K562 (cell line): Measurements from ENCODE around the gene BCL2L1. TPM values are rescaled to one million over a fixed set of nuclear protein-coding genes. Genes with fewer than 3 reads are reported as not detected.

ENCODE experiments used
- CBFB ChIP-seq: sonication (generic); formaldehyde crosslinking; IDR thresholded peaks from 2 replicates; pipeline ENCODE4 v1.4.0; 2020; ENCODE audit warnings: mild to moderate bottlenecking, missing genetic modification reagents
- CLOCK ChIP-seq: fragments of 250-450 bp; sonication (Bioruptor Pico); IDR thresholded peaks from 2 replicates; pipeline ENCODE4 v1.4.0; 2020; ENCODE audit warnings: mild to moderate bottlenecking, moderate library complexity, borderline replicate concordance
- GTF3C2 ChIP-seq: IDR thresholded peaks from 3 replicates; pipeline ENCODE4 v1.6.1; 2011; ENCODE audit warnings: borderline replicate concordance, mild to moderate bottlenecking, moderate library complexity; ENCODE audit not compliant: insufficient read length; ENCODE audit errors: extremely low read depth
- NBN ChIP-seq: fragments of 450-650 bp; IDR thresholded peaks from 2 replicates; pipeline ENCODE4 v1.6.1; 2016; ENCODE audit warnings: low read depth, mild to moderate bottlenecking
- PRMT5 ChIP-seq: sonication (generic); formaldehyde crosslinking; IDR thresholded peaks from 2 replicates; pipeline ENCODE4 v1.5.0; 2020; ENCODE audit warnings: missing genetic modification reagents
- RBM15 ChIP-seq: fragments of 200-400 bp; formaldehyde crosslinking; IDR thresholded peaks from 2 replicates; pipeline ENCODE4 v1.6.1; 2018; ENCODE audit warnings: mild to moderate bottlenecking, low read length, moderate library complexity; ENCODE audit not compliant: insufficient read depth
- RREB1 ChIP-seq: fragments of 250-450 bp; sonication (Bioruptor Pico); IDR thresholded peaks from 2 replicates; pipeline ENCODE4 v1.4.0; 2020
- SRSF7 ChIP-seq: fragments of 200-400 bp; formaldehyde crosslinking; optimal IDR thresholded peaks from 2 replicates; pipeline ENCODE3; 2017; ENCODE audit warnings: mild to moderate bottlenecking, low read depth, low read length
- WHSC1 ChIP-seq: IDR thresholded peaks from one replicate; pipeline ENCODE4 v1.6.1; 2012; ENCODE audit warnings: low read length, control low read depth, inconsistent platforms
- ZBTB1 ChIP-seq: sonication (generic); formaldehyde crosslinking; IDR thresholded peaks from 2 replicates; pipeline ENCODE4 v1.8.1; 2023; ENCODE audit warnings: missing genetic modification reagents, low read depth, mild to moderate bottlenecking, borderline replicate concordance
- ZBTB2 ChIP-seq: fragments of 450-650 bp; IDR thresholded peaks from 2 replicates; pipeline ENCODE4 v1.6.1; 2016; ENCODE audit warnings: antibody characterized with exemption
- ZNF316 ChIP-seq: fragments of 450-650 bp; IDR thresholded peaks from 2 replicates; pipeline ENCODE4 v1.6.1; 2016
- ZNF583 ChIP-seq: fragments of 250-450 bp; sonication (Bioruptor Pico); IDR thresholded peaks from 2 replicates; pipeline ENCODE4 v1.4.0; 2020
- polyA plus RNA-seq, 8 experiments: library from polyadenylated mRNA; depleted of rRNA in 4 of 8; stranded (reverse) in 5 of 8; unstranded in 3 of 8; fragments of >200 nt; fragmentation: Nextera tagmentation in 2 of 8; fragmentation: Illumina TruSeq in 1 of 8; extraction: Ambion mirVana in 2 of 8; extraction: Trizol in 1 of 8; gene quantifications; 2 replicates each; pipeline versions ENCODE4 v1.2.1 to v1.2.3, GENCODE V29; 2011 to 2014; ENCODE audit warnings: inconsistent platforms in 1 of 8, missing spikeins in 1 of 8
- total RNA-seq, 7 experiments: library from RNA; depleted of rRNA in 6 of 7; stranded (reverse); fragments of >200 nt in 6 of 7; fragmentation: Illumina TruSeq in 2 of 7; extraction: Trizol in 2 of 7; gene quantifications; 2 replicates each; pipeline versions ENCODE4 v1.2.1 to v1.2.3, GENCODE V29; 2011 to 2021; ENCODE audit warnings: low replicate concordance in 1 of 7

Gene BCL2L1
- total and polyA plus RNA-seq, 9 of the 15 experiments (the other 6 are each of a cell fraction or from before 2014, with no cell fraction given), result 3.3 to 182 (median 120) TPM

GRCh38 chr20:31682927-31683326, 39.7 kb downstream of the BCL2L1 start (continued):
- TF ChIP-seq RREB1 (0 out of 2 replicates have a peak, but pooled peaks have one; percentile 33), CBFB (CRISPR knock-in tag) (no peak), GTF3C2 (no peak), ZBTB2 (no peak), SRSF7 (no peak), WHSC1 (peak; percentile 32), CLOCK (CRISPR knock-in tag) (no peak), NBN (no peak), ZBTB1 (no peak), PRMT5 (CRISPR knock-in tag) (no peak), ZNF583 (CRISPR knock-in tag) (no peak), ZNF316 (no peak), RBM15 (no peak)
